HepG2 (cell line): ENCODE data around the gene MRPL20. TPM values are rescaled to one million over a fixed set of nuclear protein-coding genes. Genes with fewer than 3 reads are reported as not detected.

Source experiments
- ATF1 ChIP-seq: IDR thresholded peaks from 2 replicates; pipeline ENCODE4 v1.6.1; 2016; ENCODE audit warnings: mild to moderate bottlenecking, control low read depth
- ETV5 ChIP-seq: IDR thresholded peaks from 2 replicates; pipeline ENCODE4 v1.6.1; 2018; ENCODE audit warnings: missing biosample characterization, missing genetic modification reagents, inconsistent platforms, borderline replicate concordance
- FOXJ3 ChIP-seq: sonication (generic); formaldehyde crosslinking; IDR thresholded peaks from 2 replicates; pipeline ENCODE4 v1.4.0; 2020; ENCODE audit warnings: missing genetic modification reagents, mild to moderate bottlenecking, borderline replicate concordance
- FOXK2 ChIP-seq: fragments of 450-650 bp; IDR thresholded peaks from 2 replicates; pipeline ENCODE4 v1.6.1; 2016
- GATA4 ChIP-seq: sonication (generic); IDR thresholded peaks from 2 replicates; pipeline ENCODE4 v1.6.1; 2016; ENCODE audit warnings: antibody characterized with exemption, low read depth, borderline replicate concordance
- GTF2F1 ChIP-seq: fragments of 150-350 bp; IDR thresholded peaks from 2 replicates; pipeline ENCODE4 v1.6.1; 2014; ENCODE audit warnings: low read length
- HOMEZ ChIP-seq: IDR thresholded peaks from 2 replicates; pipeline ENCODE4 v1.6.1; 2016; ENCODE audit warnings: low read depth
- KAT7 ChIP-seq: IDR thresholded peaks from 2 replicates; pipeline ENCODE4 v1.6.1; 2018; ENCODE audit warnings: borderline replicate concordance, missing compliant biosample characterization
- KDM3A ChIP-seq: IDR thresholded peaks from 2 replicates; pipeline ENCODE4 v1.6.1; 2018; ENCODE audit warnings: low read depth, missing compliant biosample characterization
- MBD4 ChIP-seq: IDR thresholded peaks from 2 replicates; pipeline ENCODE4 v1.6.1; 2012; ENCODE audit warnings: low read length, inconsistent platforms, borderline replicate concordance
- PRDM15 ChIP-seq: sonication (generic); formaldehyde crosslinking; IDR thresholded peaks from 2 replicates; pipeline ENCODE4 v1.4.0; 2020; ENCODE audit warnings: missing genetic modification reagents
- RBAK ChIP-seq: sonication (generic); formaldehyde crosslinking; IDR thresholded peaks from 2 replicates; pipeline ENCODE4 v1.5.1; 2020; ENCODE audit warnings: mild to moderate bottlenecking, missing genetic modification reagents
- SALL2 ChIP-seq: sonication (generic); formaldehyde crosslinking; IDR thresholded peaks from 2 replicates; pipeline ENCODE4 v1.8.1; 2023; ENCODE audit warnings: mild to moderate bottlenecking, missing genetic modification reagents, inconsistent platforms
- TEAD3 ChIP-seq: optimal IDR thresholded peaks from 2 replicates; pipeline ENCODE3; 2016; ENCODE audit warnings: borderline replicate concordance
- ZBTB2 ChIP-seq: sonication (generic); formaldehyde crosslinking; IDR thresholded peaks from 2 replicates; pipeline ENCODE4 v1.8.0; 2022; ENCODE audit warnings: low read depth, missing genetic modification reagents
- ZBTB26 ChIP-seq: IDR thresholded peaks from 2 replicates; pipeline ENCODE4 v1.6.1; 2016; ENCODE audit warnings: missing compliant biosample characterization, missing genetic modification reagents, borderline replicate concordance
- ZBTB34 ChIP-seq: sonication (generic); formaldehyde crosslinking; IDR thresholded peaks from 2 replicates; pipeline ENCODE4 v1.8.0; 2022; ENCODE audit warnings: mild to moderate bottlenecking, missing genetic modification reagents
- ZNF33B ChIP-seq: sonication (generic); formaldehyde crosslinking; IDR thresholded peaks from 2 replicates; pipeline ENCODE4 v1.5.1; 2020; ENCODE audit warnings: mild to moderate bottlenecking, missing genetic modification reagents
- ZNF432 ChIP-seq: sonication (generic); formaldehyde crosslinking; IDR thresholded peaks from 2 replicates; pipeline ENCODE4 v1.5.0; 2020; ENCODE audit warnings: missing genetic modification reagents, mild to moderate bottlenecking, borderline replicate concordance
- ZNF547 ChIP-seq: sonication (generic); formaldehyde crosslinking; IDR thresholded peaks from 2 replicates; pipeline ENCODE4 v1.5.1; 2020; ENCODE audit warnings: mild to moderate bottlenecking, missing genetic modification reagents
- ZNF619 ChIP-seq: sonication (generic); formaldehyde crosslinking; IDR thresholded peaks from 2 replicates; pipeline ENCODE4 v1.4.0; 2020; ENCODE audit warnings: mild to moderate bottlenecking, missing genetic modification reagents
- polyA plus RNA-seq, 8 experiments: library from polyadenylated mRNA; depleted of rRNA in 3 of 8; stranded (reverse) in 7 of 8; unstranded in 1 of 8; fragments of >200 nt; fragmentation: Illumina TruSeq in 4 of 8; extraction: Trizol in 4 of 8; gene quantifications; 2 replicates each; pipeline versions ENCODE4 v1.2.1 to v1.2.3, GENCODE V29; 2011 to 2016; ENCODE audit warnings: low read depth in 4 of 8, missing spikeins in 1 of 8, mixed read lengths in 1 of 8; ENCODE audit not compliant: insufficient read depth in 1 of 8
- total RNA-seq, 5 experiments: library from RNA; depleted of rRNA; stranded (reverse); fragments of >200 nt; fragmentation: Illumina TruSeq; extraction: Trizol; gene quantifications; 2 replicates each; pipeline ENCODE4 v1.2.3, GENCODE V29; 2016; ENCODE audit warnings: low read depth in 1 of 5

Gene MRPL20
- total and polyA plus RNA-seq, 2 of the 13 experiments (the other 11 are each of a cell fraction or from before 2014, with no cell fraction given): 59.2 to 127 TPM

- TF ChIP-seq ZBTB2 (CRISPR knock-in tag): peak; percentile 90
- no peak for TF ChIP-seq ATF1 (CRISPR knock-in tag)
- peak; percentile 48; the same call in 1 of the 2 replicates for TF ChIP-seq HOMEZ (CRISPR knock-in tag)
- no peak for TF ChIP-seq PRDM15
- TF ChIP-seq ZNF33B (CRISPR knock-in tag): peak; percentile 56
- no peak for TF ChIP-seq MBD4
- TF ChIP-seq ZBTB26: 0 out of 2 replicates have a peak, but pooled peaks have one; percentile 40
- TF ChIP-seq ZNF619 (CRISPR knock-in tag): peak; percentile 83; the same call in 1 of the 2 replicates
- no peak; the same call in 1 of the 2 replicates for TF ChIP-seq GATA4
- peak; percentile 76 for TF ChIP-seq TEAD3 (CRISPR knock-in tag)
- peak; percentile 85; the same call in 1 of the 2 replicates for TF ChIP-seq ZNF547 (CRISPR knock-in tag)
- TF ChIP-seq FOXJ3 (CRISPR knock-in tag): no peak
- no peak for TF ChIP-seq ZBTB34
- TF ChIP-seq SALL2 (CRISPR knock-in tag): peak; percentile 65
- TF ChIP-seq ZNF432 (CRISPR knock-in tag): no peak
- no peak for TF ChIP-seq GTF2F1
- TF ChIP-seq KAT7: peak; percentile 81
- peak; percentile 90 for TF ChIP-seq ETV5
- 0 out of 2 replicates have a peak, but pooled peaks have one; percentile 11 for TF ChIP-seq FOXK2
- TF ChIP-seq RBAK (CRISPR knock-in tag): no peak
- peak; percentile 89 for TF ChIP-seq KDM3A
Measured at GRCh38 chr1:1406821-1407635, at the start of gene MRPL20 (continued).
